8988T (cell line): ENCODE data around the gene PPP2R5A.
"Not testable (repeated sequence)": the region's sequence is repeated elsewhere in the genome, so short reads cannot be mapped to it uniquely, and the experiment has no call there.

Source experiments
- DNase-seq: peaks from one replicate; pipeline ENCODE4 v3.0.0; 2011

Gene PPP2R5A

DNA sequence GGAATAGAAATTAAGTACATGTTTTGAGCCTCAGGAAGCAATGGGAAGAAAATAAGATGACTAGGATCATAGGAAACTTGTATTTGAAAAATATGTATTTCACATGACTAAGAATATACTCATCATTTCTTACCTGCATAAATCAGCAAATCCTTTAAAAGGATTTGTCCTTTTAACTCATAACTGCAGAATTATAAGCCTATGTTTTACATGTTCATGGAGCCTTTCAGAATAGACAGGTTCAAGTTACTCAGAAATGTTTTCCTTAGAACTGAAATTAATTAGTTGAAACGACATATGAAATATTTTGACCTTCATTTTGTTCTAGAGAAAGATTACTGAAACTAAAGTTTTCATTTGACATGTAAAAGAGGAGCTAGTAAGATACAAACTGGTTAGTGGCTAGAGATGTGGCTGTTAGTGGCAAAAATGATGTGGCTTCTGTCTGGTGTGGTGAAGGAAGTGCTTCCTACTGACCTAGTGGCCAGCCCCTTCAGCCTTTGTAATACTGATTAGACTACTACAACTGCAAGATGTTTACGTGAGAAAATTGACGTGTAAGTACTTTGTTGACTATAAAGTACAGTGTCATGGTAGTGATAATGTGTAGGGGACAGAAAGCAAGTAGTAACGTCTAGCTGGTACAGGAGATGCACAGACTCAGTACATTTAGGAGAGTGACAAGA, 74.7 kb downstream of the PPP2R5A start:
- no peak for DNase-seq

DNA sequence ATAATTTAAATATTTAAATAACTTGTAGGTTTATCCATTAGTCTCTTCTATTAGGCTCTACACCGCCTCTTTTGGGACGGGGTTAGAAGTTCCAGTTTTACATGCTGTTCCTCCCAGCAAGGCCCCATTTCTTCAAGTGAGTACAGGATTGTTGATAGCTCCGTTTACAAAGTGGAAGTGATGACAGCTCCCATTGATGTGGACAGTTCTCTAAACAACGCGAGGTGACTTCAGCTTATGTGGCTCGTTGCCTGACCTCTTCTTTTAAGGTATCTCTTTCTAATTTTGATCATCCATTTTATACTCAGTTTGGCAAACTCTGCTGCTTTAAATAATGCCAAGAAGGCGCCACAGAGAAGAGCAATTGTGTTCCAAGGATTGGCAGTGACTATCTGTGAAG, 79.8 kb downstream of the PPP2R5A start:
- no peak for DNase-seq

DNA sequence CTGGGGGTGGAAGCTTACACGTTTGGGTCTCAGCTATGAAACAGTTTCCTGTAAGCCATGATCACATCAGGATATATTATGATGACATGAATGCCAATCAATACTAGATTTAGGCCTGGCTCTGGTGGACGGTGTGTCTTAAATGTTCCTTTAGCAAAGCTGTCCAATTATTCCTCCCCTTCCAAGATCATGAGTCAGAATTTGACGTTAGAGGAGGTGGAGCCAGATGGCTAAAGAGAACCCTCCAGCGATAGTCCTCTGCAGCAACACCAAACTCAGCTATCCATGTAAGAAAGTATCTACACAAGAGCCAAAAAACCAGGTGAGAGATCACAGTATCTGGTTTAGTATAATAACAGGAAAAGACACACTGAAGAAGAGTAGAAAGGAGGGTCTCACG, 81.7 kb downstream of the PPP2R5A start:
- no peak for DNase-seq

DNA sequence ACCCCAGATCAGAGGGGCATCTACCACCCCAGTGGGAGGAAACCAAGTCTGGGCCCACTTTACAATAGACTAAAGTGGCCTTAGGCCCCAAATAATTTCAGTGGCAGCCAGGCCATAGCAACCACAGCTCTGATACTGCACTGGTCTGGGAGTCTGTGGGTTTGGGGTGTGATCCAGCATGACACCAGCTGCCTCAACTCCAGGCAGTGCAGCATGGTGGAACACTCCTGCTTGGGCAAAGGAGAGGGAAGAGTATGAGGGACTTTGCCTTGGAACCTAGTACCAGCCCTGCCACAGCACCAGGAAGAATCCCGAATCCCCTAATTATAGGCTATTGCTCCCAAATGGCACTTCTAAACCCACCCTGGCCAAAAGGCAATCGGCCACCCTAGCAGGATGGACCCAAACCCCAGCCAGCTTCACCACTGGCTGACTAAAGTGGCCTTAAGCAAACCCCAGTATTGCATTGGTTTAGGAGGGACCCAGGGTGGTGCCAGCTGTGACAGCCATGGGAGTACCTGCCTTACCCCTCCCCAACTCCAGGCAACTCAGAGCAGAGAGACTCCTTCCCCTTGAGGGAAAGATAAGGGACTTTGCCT, 82.4 kb downstream of the PPP2R5A start:
- no peak for DNase-seq

DNA sequence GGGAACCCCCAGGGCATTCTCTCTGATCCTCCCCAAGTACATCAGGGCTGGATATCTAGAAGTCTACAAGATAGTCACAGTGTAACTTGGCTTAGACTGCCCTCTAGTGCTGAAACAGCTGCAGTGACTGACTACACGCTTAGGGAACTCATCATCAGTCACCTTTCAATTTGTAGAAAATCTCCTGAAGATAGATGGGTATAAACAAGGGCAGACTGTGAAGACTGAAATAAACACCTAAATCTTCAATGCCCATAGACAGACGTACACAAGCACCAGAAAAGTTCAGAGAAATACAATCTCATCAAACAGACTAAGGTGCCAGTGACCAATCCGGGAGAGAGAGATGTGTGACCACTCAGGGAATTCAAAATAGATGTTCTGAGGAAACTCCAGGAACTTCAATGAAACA, 82.9 kb downstream of the PPP2R5A start:
- peak; percentile 21 for DNase-seq

DNA sequence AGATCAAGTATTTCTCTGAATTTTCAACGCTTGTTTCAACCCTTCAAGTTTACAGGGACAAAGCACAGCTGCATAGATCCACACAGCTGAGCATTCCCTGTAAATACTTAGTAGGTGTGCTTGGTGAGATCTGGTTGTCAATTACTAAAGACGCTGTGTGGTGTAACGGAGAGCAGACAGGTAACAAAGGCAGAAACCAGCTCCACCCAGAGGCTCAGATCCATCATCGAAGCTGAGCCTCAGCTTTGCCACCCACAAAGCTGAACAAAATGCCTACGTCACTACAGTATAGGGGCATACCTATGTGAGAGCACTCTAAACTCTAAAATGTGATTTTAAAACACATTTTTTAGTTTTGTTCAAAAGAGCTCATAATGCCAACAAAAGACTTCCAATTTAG, 90.8 kb downstream of the PPP2R5A start:
- DNase-seq, result no peak

DNA sequence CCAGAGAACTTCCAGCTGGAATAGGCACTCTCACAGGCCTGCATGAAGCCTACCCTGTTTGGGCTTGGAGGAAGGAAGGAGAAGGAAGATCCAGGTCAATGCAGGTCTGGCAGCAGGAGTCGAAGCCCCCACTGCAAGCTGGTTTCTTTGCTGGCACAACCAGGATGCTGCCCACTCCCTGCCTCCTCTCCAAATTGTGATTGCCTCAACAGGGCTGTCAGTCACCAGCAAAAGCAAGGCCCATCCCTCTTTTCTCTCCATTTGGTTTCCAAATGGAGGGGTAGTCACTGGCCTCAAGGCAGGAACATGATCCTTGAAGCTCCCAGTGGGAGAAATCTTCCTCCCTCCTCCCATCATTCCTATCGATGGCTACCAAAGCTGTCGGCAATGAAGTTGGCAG, 92.4 kb downstream of the PPP2R5A start:
- DNase-seq, result no peak

DNA sequence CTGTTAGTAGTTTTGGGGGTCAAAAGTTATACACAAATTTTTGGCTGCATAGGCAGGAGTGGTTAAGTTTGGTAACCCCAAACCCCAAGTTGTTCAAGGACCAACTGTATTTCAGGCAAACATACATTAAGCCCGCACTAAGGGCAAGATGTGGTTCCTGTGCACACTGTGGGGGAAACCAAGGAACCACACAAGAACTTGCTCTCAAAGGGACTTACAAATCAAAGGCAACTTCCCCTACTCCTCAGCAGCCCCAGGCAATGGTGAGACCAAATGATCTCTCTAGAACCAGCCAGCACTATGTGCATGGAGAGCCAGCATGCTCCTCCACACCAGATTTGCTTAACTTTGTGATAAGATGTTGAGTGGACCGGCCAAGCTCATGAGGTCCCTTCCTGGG, 94.2 kb downstream of the PPP2R5A start:
- no peak for DNase-seq

DNA sequence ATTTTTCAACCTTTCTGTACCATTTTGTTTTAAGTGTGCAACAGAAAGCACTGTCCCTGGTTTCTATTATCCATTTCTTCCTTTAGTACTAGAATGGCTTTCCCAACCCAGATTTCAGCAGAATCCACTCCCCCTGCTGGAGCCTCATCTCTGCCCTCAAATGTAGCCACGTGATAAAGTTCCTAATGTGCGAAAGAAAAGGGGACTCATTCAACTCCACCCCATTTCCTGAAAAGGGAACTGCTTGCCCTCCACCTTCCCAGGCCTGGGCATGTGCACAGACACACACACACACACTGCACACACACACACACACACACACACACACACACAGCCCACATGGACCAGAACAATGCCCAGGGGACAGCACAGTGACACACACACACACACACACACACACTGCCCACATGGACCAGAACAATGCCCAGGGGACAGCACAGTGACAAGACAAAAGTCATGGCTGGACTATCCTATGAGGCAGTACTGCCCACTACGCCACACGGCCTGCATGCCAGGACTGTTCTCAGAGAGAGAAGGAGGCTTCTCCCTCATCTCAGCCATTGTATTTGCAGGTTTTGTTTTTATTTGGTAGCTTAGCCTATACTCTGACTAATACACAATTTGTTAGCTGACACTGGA, 96.3 kb downstream of the PPP2R5A start:
- no peak for DNase-seq

DNA sequence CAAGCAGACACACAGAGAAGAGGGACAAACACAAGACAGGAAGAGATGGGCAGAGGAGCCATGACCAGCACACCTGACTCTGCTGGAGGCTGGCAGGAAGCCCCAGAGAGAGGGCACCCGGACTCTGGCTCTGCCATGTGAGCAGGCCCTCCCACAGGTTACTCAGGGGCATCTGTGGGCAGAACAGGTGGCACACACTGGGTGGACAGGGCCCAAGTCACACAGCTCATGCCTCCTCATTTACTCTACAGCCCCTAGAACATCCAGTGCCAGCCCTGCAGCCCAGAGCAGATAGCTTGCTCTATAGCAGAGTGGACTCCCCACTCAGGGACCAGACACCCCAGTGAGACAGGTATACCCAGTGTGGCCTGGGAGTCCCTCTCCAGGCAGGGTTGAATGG, 100.8 kb downstream of the PPP2R5A start:
- no peak for DNase-seq

DNA sequence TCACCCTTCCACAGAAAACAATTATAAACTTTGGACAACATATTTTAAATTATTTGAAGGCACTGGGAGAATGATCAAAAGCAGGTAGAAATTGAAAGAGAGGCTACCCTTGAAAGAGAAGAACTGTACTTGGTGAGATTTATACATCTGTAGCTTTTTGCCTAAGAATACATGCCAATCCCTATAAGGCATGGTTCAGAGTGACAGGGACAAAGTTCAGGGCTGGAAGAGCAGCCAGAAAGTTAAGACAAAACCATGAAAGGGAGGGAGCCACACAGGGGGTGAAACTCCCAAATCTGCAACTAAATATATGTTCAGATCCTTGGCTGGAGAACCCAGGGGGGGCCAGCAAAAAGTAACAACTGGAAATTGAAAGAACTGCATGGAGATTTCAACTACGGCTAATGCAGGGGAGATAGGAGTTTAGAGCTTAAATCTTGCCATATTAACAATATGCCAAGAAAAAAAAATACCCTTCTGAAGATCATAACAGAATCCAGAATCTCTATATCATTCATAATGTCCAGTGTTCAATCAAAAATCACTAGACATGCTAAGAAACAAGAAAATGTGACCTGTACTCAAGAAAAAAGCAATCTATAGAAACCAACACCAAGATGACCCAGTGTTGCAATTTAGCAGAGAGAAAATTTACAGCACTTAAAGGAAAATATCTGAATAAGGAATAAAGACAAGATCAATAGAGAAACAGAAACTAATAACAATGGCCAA, 103.9 kb downstream of the PPP2R5A start:
- DNase-seq, result no peak

DNA sequence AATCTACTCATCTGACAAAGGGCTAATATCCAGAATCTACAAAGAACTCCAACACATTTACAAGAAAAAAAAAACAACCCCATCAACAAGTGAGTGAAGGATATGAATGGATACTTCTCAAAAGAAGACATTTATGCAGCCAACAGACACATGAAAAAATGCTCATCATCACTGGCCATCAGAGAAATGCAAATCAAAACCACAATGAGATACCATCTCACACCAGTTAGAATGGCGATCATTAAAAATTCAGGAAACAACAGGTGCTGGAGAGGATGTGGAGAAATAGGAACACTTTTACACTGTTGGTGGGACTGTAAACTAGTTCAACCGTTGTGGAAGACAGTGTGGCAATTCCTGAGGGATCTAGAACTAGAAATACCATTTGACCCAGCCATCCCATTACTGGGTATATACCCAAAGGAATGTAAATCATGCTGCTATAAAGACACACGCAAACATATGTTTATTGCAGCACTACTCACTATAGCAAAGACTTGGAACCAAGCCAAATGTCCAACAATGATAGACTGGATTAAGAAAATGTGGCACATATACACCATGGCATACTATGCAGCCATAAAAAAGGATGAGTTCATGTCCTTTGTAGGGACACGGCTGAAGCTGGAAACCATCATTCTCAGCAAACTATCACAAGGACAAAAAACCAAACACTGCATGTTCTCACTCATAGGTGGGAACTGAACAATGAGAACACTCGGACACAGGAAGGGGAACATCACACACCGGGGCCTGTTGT, 110.6 kb downstream of the PPP2R5A start:
- not testable (repeated sequence) for DNase-seq

DNA sequence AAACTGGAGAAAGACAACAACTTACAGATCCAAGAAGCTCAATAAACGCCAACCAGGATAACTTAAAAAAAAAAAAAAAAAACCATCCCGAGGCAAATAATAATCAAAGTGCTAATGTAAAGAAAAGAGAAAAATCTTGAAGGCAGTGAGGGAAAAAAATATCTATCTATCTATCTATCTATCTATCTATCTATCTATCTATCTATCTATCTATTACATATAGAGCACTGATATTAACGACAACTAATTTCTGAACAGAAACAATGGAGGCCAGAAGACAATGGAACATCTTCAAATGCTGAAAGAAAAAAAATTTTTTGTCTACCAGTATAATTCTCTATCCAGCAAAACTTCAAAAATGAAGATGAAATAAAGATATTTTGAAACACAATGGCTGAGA, 111.4 kb downstream of the PPP2R5A start:
- DNase-seq, result no peak

DNA sequence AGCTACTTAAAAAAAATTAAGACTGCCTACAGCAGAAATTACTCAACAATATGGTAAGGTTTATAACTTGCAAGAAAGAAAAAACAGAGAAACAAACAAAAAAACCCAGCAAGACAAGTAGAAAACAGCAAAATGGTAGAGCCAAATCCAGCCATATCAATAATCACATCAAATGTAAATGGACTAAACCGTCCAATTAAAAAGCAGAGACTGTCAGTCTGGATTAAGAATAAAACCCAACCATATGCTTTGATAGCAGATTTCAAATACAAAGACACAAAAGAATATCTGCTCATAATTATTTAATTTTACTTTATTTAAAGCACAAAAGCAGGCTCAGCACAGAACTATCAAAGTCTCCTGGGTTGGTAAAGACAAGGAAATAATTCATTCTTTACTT, 112.0 kb downstream of the PPP2R5A start:
- no peak for DNase-seq

DNA sequence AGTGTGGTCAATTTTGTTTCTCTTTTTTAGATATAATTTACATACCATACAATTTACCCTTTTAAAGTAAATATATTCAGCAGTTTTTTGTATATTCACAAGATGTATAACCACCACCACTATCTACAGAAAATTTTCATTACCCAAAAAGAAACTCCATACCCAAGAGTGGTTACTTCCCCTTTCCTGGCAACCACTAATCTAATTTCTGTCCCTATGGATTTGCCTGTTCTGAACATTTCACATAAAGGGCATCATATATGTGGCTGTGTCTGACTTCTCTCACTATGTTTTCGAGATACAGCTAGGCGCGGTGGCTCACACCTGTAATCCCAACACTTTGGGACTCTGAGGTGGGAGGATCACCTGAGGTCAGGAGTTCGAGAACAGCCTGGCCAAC, 115.8 kb downstream of the PPP2R5A start:
- DNase-seq, result no peak

DNA sequence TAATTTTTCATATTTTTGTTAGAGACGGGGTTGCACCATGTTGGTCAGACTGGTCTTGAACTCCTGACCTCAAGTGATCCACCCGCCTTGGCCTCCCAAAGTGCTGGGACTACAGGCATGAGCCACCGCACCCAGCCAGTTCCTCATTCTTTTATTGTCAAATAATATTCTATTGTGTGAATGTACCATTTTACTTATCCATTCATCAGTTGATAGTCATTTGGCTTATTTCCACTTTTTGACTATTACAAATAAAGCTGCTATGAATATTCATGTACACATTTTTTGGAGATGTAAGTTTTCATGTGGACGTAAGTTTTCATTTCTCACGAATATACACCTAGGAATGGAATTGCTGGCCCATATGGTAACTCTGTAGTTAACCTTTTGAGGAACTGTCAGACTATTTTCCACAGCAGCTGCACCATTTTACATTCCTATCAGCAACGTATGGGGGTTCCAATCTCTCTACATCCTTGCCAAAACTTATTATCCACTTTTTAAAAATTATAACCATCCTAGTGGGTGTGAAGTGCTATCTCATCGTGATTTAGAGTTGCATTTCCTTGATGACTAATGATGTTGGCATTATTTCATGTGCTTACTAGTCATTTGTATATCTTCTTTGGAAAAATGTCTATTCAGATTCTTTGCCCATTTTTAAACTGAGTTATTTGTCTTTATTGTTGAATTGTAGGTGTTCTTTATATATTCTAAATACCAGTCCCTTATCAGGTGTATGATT, 116.8 kb downstream of the PPP2R5A start:
- DNase-seq, result no peak

DNA sequence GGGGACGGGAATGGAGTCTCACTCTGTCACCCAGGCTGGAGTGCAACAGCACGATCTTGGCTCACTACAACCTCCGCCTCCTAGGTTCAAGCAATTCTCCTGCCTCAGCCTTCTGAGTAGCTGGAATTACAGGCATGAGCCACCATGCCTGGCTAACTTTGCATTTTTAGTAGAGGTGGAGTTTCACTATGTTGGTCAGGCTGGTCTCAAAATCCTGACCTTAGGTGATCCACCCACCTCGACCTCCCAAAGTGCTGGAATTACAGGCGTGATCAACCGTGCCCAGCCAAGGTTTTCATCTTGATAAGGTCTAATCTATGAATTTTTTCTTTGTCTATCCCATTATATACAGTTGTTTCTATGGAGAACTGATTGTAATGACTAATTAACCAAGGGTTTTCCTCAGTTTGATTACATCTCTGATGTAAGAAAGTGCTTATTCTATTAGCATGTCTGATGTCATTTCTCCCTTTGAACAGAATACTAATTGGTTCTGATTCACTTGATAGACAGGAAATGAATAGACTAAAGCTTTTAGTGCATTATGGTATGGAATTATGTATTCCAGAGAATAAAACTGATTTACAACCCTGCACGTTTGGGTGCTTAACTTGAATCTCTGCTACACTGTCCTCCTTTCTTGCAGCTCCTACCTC, 117.6 kb downstream of the PPP2R5A start:
- DNase-seq, result no peak

DNA sequence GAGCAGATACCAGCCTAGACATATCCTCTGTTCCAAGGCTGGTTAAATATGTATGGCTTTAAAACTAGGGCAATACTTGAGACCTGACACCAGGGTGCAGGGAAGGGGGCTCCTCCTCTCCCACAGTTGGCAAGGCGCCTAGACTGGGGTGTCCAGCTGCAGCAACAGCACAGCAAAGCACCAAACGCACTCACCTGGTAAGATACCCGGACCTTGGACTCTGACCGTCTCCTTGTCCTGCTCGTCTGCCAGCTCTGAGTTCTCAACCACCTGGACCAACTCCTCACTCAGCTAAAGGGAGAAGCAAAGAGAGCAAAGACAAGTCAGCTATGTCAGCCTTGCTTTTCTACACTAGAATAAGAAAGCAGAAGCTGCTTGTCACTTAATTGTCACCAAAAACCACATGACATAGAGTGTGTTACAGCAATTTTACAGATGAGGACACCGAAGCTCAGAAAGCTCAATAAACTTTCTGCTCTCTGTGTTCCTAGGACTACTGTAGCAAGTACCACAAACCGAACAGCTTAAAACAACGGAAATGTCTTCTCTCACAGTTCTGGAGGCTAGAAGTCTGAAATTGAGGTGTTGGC, 125.1 kb downstream of the PPP2R5A start:
- no peak for DNase-seq
